Measurements from ENCODE around the gene UBE2G2. TPM values are rescaled to one million over a fixed set of nuclear protein-coding genes. Genes with fewer than 3 reads are reported as not detected.

Gene UBE2G2
- total and polyA plus RNA-seq, 7 donors = 39.0 to 93.8 (median 72.8) TPM

- Histone ChIP-seq H3K36me3 (ENCODE audit: insufficient read depth in 1 of 2, low read depth in 1 of 2) (no peaks in the 10 kb centered on the region), H3K27me3 (ENCODE audit: insufficient read depth in 3 of 3, low read length in 2 of 3) (peaks cover 0 to 12% (median 0%) of the 10 kb centered on the region in 3 donors), H3K4me3 (peak overlapping the region; percentile 4), H3K27ac (no peak overlapping the region), H3K9me3 (no peaks in the 10 kb centered on the region), H3K4me1 (peaks cover 9% of the 10 kb centered on the region)
- peak in 1 of 2 donors; percentile 45 for DNase-seq
- intact Hi-C loops (cut with DNase I) = no loop called here
- no peak for TF ChIP-seq CTCF (IDR thresholded peaks at IDR 0.05)
- 32 to 42% (median 39%) methylated on average over 37 of the region's 37 CpGs for WGBS, 3 donors
- peak; percentile 45 to 67 (median 57) for ATAC-seq
Measured at GRCh38 chr21:44836666-44837471, 35.2 kb upstream of the UBE2G2 start.

GRCh38 chr21:44836349-44836665 is 34.7 kb upstream of the UBE2G2 start:
- WGBS, 3 donors = 19 to 31% (median 22%) methylated on average over 3 of the region's 3 CpGs
- no peaks in the 10 kb centered on the region for H3K9me3 ChIP-seq
- H3K4me1 ChIP-seq = peaks cover 9% of the 10 kb centered on the region
- no peak for ATAC-seq
- DNase-seq = no peak
- no peak for TF ChIP-seq CTCF (IDR thresholded peaks at IDR 0.05)
- H3K4me3 ChIP-seq = peak overlapping the region; percentile 4
- H3K36me3 ChIP-seq (ENCODE audit: insufficient read depth in 1 of 2, low read depth in 1 of 2) = no peaks in the 10 kb centered on the region
- intact Hi-C loops (cut with DNase I) = no loop called here
- H3K27ac ChIP-seq = no peak overlapping the region
- H3K27me3 ChIP-seq (ENCODE audit: insufficient read depth in 3 of 3, low read length in 2 of 3) = peaks cover 0 to 6% (median 0%) of the 10 kb centered on the region in 3 donors

- 60 to 71% (median 63%) methylated on average over 6 to 8 of the region's 8 CpGs for WGBS, 3 donors
- no peaks in the 10 kb centered on the region for H3K9me3 ChIP-seq
- no peaks in the 10 kb centered on the region for H3K27me3 ChIP-seq (ENCODE audit: insufficient read depth in 3 of 3, low read length in 2 of 3)
- no peak overlapping the region for H3K4me3 ChIP-seq
- H3K4me1 ChIP-seq = peaks cover 9% of the 10 kb centered on the region
- intact Hi-C loops (cut with DNase I) = no loop called here
- no peaks in the 10 kb centered on the region for H3K36me3 ChIP-seq (ENCODE audit: insufficient read depth in 1 of 2, low read depth in 1 of 2)
- H3K27ac ChIP-seq = no peak overlapping the region
- DNase-seq = no peak
- no peak for TF ChIP-seq CTCF (IDR thresholded peaks at IDR 0.05)
- ATAC-seq = no peak
Measured at GRCh38 chr21:44835647-44835973, 34.0 kb upstream of the UBE2G2 start.

GRCh38 chr21:44834951-44835646 is 33.5 kb upstream of the UBE2G2 start:
- Histone ChIP-seq H3K27ac (no peak overlapping the region), H3K36me3 (ENCODE audit: insufficient read depth in 1 of 2, low read depth in 1 of 2) (no peaks in the 10 kb centered on the region), H3K27me3 (ENCODE audit: insufficient read depth in 3 of 3, low read length in 2 of 3) (no peaks in the 10 kb centered on the region), H3K4me3 (no peak overlapping the region), H3K9me3 (no peaks in the 10 kb centered on the region), H3K4me1 (peaks cover 9% of the 10 kb centered on the region)
- intact Hi-C loops (cut with DNase I) = no loop called here
- no peak for TF ChIP-seq CTCF (IDR thresholded peaks at IDR 0.05)
- 86 to 91% (median 86%) methylated on average over 29 of the region's 29 CpGs for WGBS, 3 donors
- no peak for DNase-seq
- ATAC-seq = no peak
